HEK293T (cell line): Measurements from ENCODE around the gene PPM1N.

Experiments
- CTCF ChIA-PET: fragments of 350-600 bp; formaldehyde crosslinking; extraction: SDS; loops from one replicate; lab custom pipeline; 2021; ENCODE audit warnings: antibody characterized with exemption, inconsistent platforms; lab: Yijun Ruan, JAX
- POLR2A ChIA-PET: fragments of 350-600 bp; formaldehyde crosslinking; extraction: SDS; loops from one replicate; lab custom pipeline; 2020; ENCODE audit warnings: antibody characterized with exemption, inconsistent platforms; lab: Yijun Ruan, JAX
- DNase-seq: peaks from one replicate; pipeline ENCODE4 v3.0.0; 2012; ENCODE audit warnings: mixed read lengths; ENCODE audit errors: extremely low spot score
- ARNT ChIP-seq: fragments of 450-650 bp; IDR thresholded peaks from 2 replicates; pipeline ENCODE4 v1.6.1; 2017; ENCODE audit warnings: mild to moderate bottlenecking
- BHLHE40 ChIP-seq: fragments of 450-650 bp; IDR thresholded peaks from 2 replicates; pipeline ENCODE4 v1.6.1; 2016; ENCODE audit warnings: mild to moderate bottlenecking, moderate library complexity, borderline replicate concordance
- CTBP1 ChIP-seq: fragments of 450-650 bp; IDR thresholded peaks from 2 replicates; pipeline ENCODE4 v1.6.1; 2016; ENCODE audit warnings: borderline replicate concordance
- ELF4 ChIP-seq: fragments of 450-650 bp; IDR thresholded peaks from 2 replicates; pipeline ENCODE4 v1.6.1; 2017; ENCODE audit warnings: antibody characterized with exemption
- FOXA1 ChIP-seq: fragments of 450-650 bp; IDR thresholded peaks from 2 replicates; pipeline ENCODE4 v1.6.1; 2016; ENCODE audit warnings: mild to moderate bottlenecking
- FOXK2 ChIP-seq: fragments of 450-650 bp; IDR thresholded peaks from 2 replicates; pipeline ENCODE4 v1.6.1; 2016; ENCODE audit warnings: mild to moderate bottlenecking
- FOXM1 ChIP-seq: fragments of 450-650 bp; IDR thresholded peaks from 2 replicates; pipeline ENCODE4 v1.6.1; 2017; ENCODE audit warnings: mild to moderate bottlenecking, borderline replicate concordance
- HDGF ChIP-seq: fragments of 450-650 bp; IDR thresholded peaks from 2 replicates; pipeline ENCODE4 v1.6.1; 2017; ENCODE audit warnings: antibody characterized with exemption, borderline replicate concordance
- L3MBTL2 ChIP-seq: fragments of 450-650 bp; conservative IDR thresholded peaks from 2 replicates; pipeline ENCODE4 v1.6.1; 2016; ENCODE audit warnings: mild to moderate bottlenecking
- LEF1 ChIP-seq: fragments of 450-650 bp; IDR thresholded peaks from 2 replicates; pipeline ENCODE4 v1.6.1; 2017; ENCODE audit warnings: mild to moderate bottlenecking, borderline replicate concordance
- NFRKB ChIP-seq: fragments of 450-650 bp; IDR thresholded peaks from 2 replicates; pipeline ENCODE4 v1.6.1; 2016; ENCODE audit warnings: mild to moderate bottlenecking, moderate library complexity
- PKNOX1 ChIP-seq: fragments of 450-650 bp; IDR thresholded peaks from 2 replicates; pipeline ENCODE4 v1.6.1; 2016
- SP1 ChIP-seq: fragments of 450-650 bp; IDR thresholded peaks from 2 replicates; pipeline ENCODE4 v1.6.1; 2017
- SUZ12 ChIP-seq: fragments of 450-650 bp; IDR thresholded peaks from 2 replicates; pipeline ENCODE4 v1.6.1; 2016; ENCODE audit warnings: mild to moderate bottlenecking
- TARDBP ChIP-seq: fragments of 450-650 bp; IDR thresholded peaks from 2 replicates; pipeline ENCODE4 v1.6.1; 2016
- ZNF384 ChIP-seq: fragments of 450-650 bp; IDR thresholded peaks from 2 replicates; pipeline ENCODE4 v1.6.1; 2016

The PPM1N gene

GRCh38 chr19:45528149-45528743 is 30.0 kb downstream of the PPM1N start:
- CTCF ChIA-PET, result no interaction called here
- POLR2A ChIA-PET, result no interaction called here
- TF ChIP-seq SUZ12 (no peak), LEF1 (no peak), TARDBP (no peak), SP1 (no peak), FOXK2 (no peak), FOXM1 (no peak), HDGF (no peak), FOXA1 (no peak)
- no peak for DNase-seq

- ChIA-PET CTCF (no interaction called here), POLR2A (no interaction called here)
- no peak for DNase-seq
- TF ChIP-seq FOXA1, result no peak
- TF ChIP-seq L3MBTL2, result no peak
- TF ChIP-seq NFRKB, result no peak
- TF ChIP-seq CTBP1, result no peak
- no peak for TF ChIP-seq ELF4
- no peak for TF ChIP-seq FOXK2
- TF ChIP-seq SUZ12, result no peak
- no peak for TF ChIP-seq SP1
- no peak for TF ChIP-seq ARNT
- no peak for TF ChIP-seq PKNOX1
- TF ChIP-seq LEF1, result no peak
- no peak for TF ChIP-seq TARDBP
- no peak for TF ChIP-seq HDGF
- TF ChIP-seq FOXM1, result no peak
- TF ChIP-seq BHLHE40, result no peak
- no peak for TF ChIP-seq ZNF384
Observed at GRCh38 chr19:45528744-45529419, 30.6 kb downstream of the PPM1N start.

- CTCF ChIA-PET, result no interaction called here
- no peak for TF ChIP-seq BHLHE40
- no peak for TF ChIP-seq FOXM1
- no peak for TF ChIP-seq HDGF
- no peak for TF ChIP-seq TARDBP
- TF ChIP-seq SUZ12, result no peak
- TF ChIP-seq PKNOX1, result no peak
- TF ChIP-seq ZNF384, result no peak
- POLR2A ChIA-PET, result no interaction called here
- no peak for DNase-seq
Observed at GRCh38 chr19:45529420-45529785, 31.2 kb downstream of the PPM1N start.

- TF ChIP-seq L3MBTL2 (no peak), CTBP1 (no peak)
- ChIA-PET CTCF (no interaction called here), POLR2A (no interaction called here)
- no peak for DNase-seq
Observed at GRCh38 chr19:45531349-45531748, 33.1 kb downstream of the PPM1N start.

GRCh38 chr19:45539459-45539858 is 41.2 kb downstream of the PPM1N start:
- ChIA-PET POLR2A (no interaction called here), CTCF (no interaction called here)
- no peak for DNase-seq
- no peak for TF ChIP-seq ELF4
- TF ChIP-seq HDGF, result no peak
- TF ChIP-seq ZNF384, result no peak
- TF ChIP-seq FOXM1, result no peak
- no peak for TF ChIP-seq BHLHE40
- no peak for TF ChIP-seq FOXK2

- ChIA-PET POLR2A (interaction anchor here (0.8 kb wide), 1 partner anchor 12 kb away, joined by 3 read pairs; no protein-coding TSS in a partner anchor), CTCF (no interaction called here)
- no peak for DNase-seq
- TF ChIP-seq ZNF384 (0 out of 2 replicates have a peak, but pooled peaks have one; percentile 8), PKNOX1 (no peak)
Observed at GRCh38 chr19:45542234-45542668, 44.0 kb downstream of the PPM1N start.

- ChIA-PET CTCF (interaction anchor here (1.0 to 1.1 kb wide), 2 partner anchors 11 to 95 kb away, joined by 3 to 5 read pairs; no protein-coding TSS in a partner anchor), POLR2A (no interaction called here)
- no peak for DNase-seq
- TF ChIP-seq ZNF384 (no peak), TARDBP (no peak), SP1 (no peak), ARNT (no peak), BHLHE40 (no peak), NFRKB (no peak), FOXA1 (no peak), CTBP1 (no peak), FOXK2 (no peak), FOXM1 (no peak)
Observed at GRCh38 chr19:45547211-45547770, 49.0 kb downstream of the PPM1N start.
